ES-I3 (cell line): Measurements from ENCODE around the gene CDK9.
"Not testable (repeated sequence)": the region's sequence is repeated elsewhere in the genome, so short reads cannot be mapped to it uniquely, and the experiment has no call there.

Experiments
- H3K36me3 ChIP-seq: 2 replicates; pipeline ENCODE4 v1.6.1; 2013; ENCODE audit warnings: mild to moderate bottlenecking, low read length, control low read depth, moderate library complexity; ENCODE audit not compliant: insufficient read depth
- H3K4me1 ChIP-seq: 2 replicates; pipeline ENCODE4 v1.6.1; 2013; ENCODE audit warnings: mild to moderate bottlenecking, control low read depth, low read length; ENCODE audit not compliant: insufficient read depth
- H3K9ac ChIP-seq: 2 replicates; pipeline ENCODE4 v1.6.1; 2013; ENCODE audit warnings: low read depth, mild to moderate bottlenecking, low read length, moderate library complexity
- H3K9me3 ChIP-seq: 2 replicates; pipeline ENCODE4 v1.6.1; 2013; ENCODE audit warnings: mild to moderate bottlenecking, low read length, moderate library complexity; ENCODE audit not compliant: control insufficient read depth, insufficient read depth

Gene CDK9

GRCh38 chr9:127780126-127780885 lies 5.5 kb upstream of the CDK9 start:
- peaks cover 10% of the 10 kb centered on the region; the same call in 1 of the 2 replicates for H3K4me1 ChIP-seq
- H3K36me3 ChIP-seq, result no peaks in the 10 kb centered on the region
- H3K9me3 ChIP-seq, result no peaks in the 10 kb centered on the region
- no peak overlapping the region for H3K9ac ChIP-seq

DNA sequence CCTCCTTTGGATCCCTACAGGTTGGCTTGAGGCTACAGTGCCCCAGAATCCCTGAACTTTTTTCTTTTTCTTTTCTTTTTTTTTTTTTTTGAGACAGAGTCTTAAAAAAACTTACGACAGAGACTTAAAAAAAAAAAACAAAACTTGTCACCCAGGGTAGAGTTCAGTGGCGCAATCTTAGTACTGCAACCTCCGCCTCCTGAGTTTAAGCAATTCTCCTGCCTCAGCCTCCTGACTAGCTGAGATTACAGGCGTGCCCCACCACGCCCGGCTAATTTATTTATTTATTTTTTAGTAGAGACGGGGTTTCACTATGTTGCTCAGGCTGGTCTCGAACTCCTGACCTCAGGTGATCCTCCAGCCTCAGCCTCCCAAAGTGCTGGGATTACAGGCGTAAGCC lies 4.9 kb upstream of the CDK9 start:
- not testable (repeated sequence) for H3K9ac ChIP-seq, H3K9me3 ChIP-seq, H3K36me3 ChIP-seq
- peaks cover 10% of the 10 kb centered on the region; the same call in 1 of the 2 replicates for H3K4me1 ChIP-seq

DNA sequence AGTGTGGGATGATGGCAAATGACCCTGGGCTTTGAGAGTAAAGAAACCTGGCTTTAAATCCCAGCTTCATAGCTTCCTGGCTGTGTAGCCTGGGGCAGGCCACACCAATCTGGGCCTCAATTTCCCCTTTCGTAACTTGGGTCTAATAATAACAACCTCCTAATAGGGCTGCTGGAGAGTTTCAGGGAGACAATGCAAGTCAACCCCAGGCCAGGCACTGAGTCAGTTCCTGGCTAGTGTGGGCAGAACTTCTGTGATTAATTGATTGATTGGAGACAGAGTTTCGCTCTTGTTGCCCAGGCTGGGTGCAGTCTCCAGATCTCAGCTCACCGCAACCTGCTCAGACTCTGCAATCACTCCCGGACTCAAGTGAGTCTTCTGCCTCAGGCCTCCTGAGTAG lies 4.0 kb upstream of the CDK9 start:
- Histone ChIP-seq H3K36me3 (no peaks in the 10 kb centered on the region), H3K9ac (no peak overlapping the region), H3K4me1 (peaks cover 10% of the 10 kb centered on the region; the same call in 1 of the 2 replicates), H3K9me3 (no peaks in the 10 kb centered on the region)

DNA sequence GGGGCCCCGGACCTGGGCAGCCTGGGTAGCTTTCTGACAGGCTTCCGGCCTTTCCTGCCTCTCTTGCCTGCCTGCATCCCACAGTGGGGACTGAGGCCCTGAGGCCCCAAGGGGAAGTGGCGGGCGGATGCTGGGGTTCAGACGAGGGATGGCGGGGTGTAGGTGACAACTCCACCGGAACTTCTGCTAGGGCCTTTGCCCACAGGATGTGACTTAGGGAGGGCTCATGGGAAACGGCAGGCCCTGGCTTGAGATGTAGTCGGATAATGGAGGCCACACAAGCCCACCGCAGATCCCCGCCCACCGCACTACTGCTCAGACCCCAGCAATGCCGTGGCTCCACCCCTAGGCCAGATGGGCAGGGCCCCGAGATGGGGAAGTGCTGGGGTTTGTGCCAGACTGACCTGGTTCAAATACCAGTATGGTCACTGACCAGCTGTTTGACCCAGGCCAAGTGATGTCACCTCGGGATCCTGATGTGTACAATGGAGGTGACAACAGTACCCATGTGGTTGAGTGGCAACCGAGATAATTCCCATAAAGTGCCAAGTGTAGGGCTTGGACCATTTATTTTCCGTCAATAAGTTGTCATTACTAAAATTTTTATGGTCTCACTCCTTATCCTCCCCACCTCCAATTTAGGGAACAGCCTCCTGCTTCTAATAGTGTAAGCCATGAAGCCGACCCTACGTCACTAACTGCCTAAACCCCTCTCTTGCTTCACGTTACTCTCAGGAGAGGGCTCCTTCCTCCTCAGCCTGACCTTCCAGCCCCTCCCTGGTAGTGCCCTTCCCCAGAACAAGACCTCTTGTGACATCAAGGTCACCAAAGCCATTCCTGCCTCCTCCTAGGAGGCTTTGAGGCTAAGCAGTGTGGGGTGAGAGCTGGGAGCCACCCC lies 2.5 kb upstream of the CDK9 start:
- Histone ChIP-seq H3K9me3 (no peaks in the 10 kb centered on the region), H3K9ac (no peak overlapping the region), H3K4me1 (peaks cover 14% of the 10 kb centered on the region; the same call in 1 of the 2 replicates), H3K36me3 (peaks cover 14% of the 10 kb centered on the region)

DNA sequence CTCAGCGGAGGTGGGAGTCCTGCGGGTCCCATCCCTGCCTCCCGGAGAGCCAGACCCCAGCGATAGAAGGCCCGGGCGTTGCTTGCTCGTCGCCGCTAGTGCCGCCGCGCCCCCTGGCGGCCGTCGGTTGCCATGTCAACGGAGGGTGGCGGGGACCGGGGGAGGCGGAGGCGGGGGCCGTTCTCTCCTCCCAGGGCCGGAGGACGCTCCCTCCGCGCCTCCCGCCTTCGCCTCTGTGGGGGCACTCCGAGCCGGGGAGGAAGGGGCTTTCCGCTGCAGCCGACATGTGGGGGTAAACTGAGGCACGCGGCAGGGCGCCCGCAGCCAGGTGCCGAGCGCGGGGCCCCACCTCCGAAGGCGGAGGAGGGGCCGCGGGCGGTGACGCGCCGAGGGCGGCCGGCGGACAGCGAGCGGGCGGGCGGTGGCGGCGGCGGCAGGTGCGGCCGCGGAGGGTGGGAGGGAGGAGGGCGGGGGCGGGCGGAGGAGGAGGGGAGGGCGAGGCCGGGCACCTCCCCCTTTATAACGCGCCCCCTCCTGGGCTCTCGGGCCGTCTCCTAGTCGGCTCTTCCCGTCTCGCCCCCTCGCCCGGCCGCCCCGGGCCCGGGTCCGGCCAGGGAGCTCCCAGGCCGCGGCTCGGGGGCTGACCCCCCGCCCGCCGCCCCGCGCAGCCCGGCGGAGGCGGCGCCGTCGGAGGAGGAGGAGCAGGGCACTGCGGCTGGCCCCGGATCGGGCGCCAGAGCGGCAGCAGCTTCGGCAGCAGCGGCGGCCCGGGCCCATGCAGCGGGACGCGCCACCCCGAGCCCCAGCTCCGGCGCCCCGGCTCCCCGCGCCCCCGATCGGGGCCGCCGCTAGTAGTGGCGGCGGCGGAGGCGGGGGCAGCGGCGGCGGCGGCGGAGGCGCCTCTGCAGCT lies 556 bp upstream of the CDK9 start:
- peak overlapping the region; percentile 76 for H3K9ac ChIP-seq

DNA sequence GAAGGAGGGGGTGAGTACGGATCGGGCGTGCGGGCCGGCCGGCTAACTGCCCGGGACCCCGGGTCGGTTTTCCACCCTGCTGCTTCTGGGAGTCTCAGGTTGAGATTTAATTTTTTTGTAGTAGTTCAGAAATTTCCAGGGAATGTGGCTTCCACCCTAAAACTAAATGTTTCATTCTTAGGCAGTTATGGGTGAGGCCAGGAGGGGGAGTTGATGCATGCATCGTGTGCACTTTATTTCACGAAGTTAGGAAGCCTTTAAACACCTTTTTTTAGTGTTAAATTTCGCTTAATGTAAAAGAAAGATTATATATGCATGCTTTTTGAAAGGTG lies 905 bp downstream of the CDK9 start:
- Histone ChIP-seq H3K9ac (peak overlapping the region; percentile 76), H3K36me3 (peaks cover 36% of the 10 kb centered on the region), H3K4me1 (peaks cover 4% of the 10 kb centered on the region; the same call in 1 of the 2 replicates), H3K9me3 (no peaks in the 10 kb centered on the region)

More for the DNA sequence above, 556 bp upstream of the CDK9 start:
- H3K9me3 ChIP-seq, result no peaks in the 10 kb centered on the region
- H3K4me1 ChIP-seq, result peaks cover 7% of the 10 kb centered on the region; the same call in 1 of the 2 replicates
- peaks cover 33% of the 10 kb centered on the region for H3K36me3 ChIP-seq

- Histone ChIP-seq H3K9ac (no peak overlapping the region), H3K9me3 (no peaks in the 10 kb centered on the region), H3K36me3 (peaks cover 36% of the 10 kb centered on the region), H3K4me1 (peaks cover 4% of the 10 kb centered on the region; the same call in 1 of the 2 replicates)
These were observed 2.6 kb downstream of the CDK9 start for GRCh38 chr9:127788337-127789011.

GRCh38 chr9:127789179-127789578 lies 3.3 kb downstream of the CDK9 start:
- no peak overlapping the region for H3K9ac ChIP-seq
- 0 out of 2 replicates have a peak, but pooled peaks cover 4% of the 10 kb centered on the region for H3K4me1 ChIP-seq
- peaks cover 36% of the 10 kb centered on the region for H3K36me3 ChIP-seq
- H3K9me3 ChIP-seq, result no peaks in the 10 kb centered on the region

- H3K9ac ChIP-seq, result no peak overlapping the region
- H3K36me3 ChIP-seq, result peaks cover 36% of the 10 kb centered on the region
- 0 out of 2 replicates have a peak, but pooled peaks cover 4% of the 10 kb centered on the region for H3K4me1 ChIP-seq
- H3K9me3 ChIP-seq, result no peaks in the 10 kb centered on the region
These were observed 4.4 kb downstream of the CDK9 start for GRCh38 chr9:127790094-127790855.

- Histone ChIP-seq H3K4me1 (0 out of 2 replicates have a peak, but pooled peaks cover 4% of the 10 kb centered on the region), H3K36me3 (peaks cover 36% of the 10 kb centered on the region), H3K9me3 (no peaks in the 10 kb centered on the region), H3K9ac (no peak overlapping the region)
These were observed 5.3 kb downstream of the CDK9 start for GRCh38 chr9:127791085-127791484.

DNA sequence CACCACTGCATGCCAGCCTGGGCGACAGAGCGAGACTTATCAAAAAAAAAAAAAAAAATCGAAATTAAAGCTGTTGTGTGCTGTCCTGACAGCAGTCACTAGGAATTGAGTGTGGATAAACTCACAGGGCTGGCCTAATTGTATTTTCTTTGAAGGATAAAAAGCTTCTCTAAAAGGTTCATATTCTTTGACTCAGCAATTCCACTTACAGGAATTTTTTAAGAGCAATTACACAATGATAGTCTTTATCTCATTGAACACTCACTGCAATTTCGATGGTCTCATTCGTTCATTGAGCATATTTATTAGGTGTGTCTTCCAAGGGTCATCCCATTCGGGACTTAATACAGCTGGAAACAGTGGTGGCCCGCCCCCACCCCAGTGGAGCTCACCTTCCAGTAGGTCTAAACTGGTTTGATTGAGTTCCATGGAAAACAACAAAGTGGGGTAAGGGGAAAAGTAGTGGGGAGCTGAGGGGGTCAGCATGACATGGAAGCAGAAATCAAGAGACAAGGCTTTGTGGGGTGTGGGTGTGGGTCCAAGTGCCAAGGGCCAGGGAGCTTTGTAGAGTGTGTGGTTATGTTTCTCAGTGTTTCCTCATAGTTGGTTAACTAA lies 6.7 kb downstream of the CDK9 start:
- H3K36me3 ChIP-seq, result peaks cover 30% of the 10 kb centered on the region
- H3K9ac ChIP-seq, result no peak overlapping the region
- no peaks in the 10 kb centered on the region for H3K9me3 ChIP-seq
- no peaks in the 10 kb centered on the region for H3K4me1 ChIP-seq

- H3K36me3 ChIP-seq, result peaks cover 24% of the 10 kb centered on the region
- H3K4me1 ChIP-seq, result no peaks in the 10 kb centered on the region
- no peaks in the 10 kb centered on the region for H3K9me3 ChIP-seq
- no peak overlapping the region for H3K9ac ChIP-seq
These were observed 7.4 kb downstream of the CDK9 start for GRCh38 chr9:127793093-127793708.
